UCSD-AML1 (cell line): ENCODE results near the gene SLC35B2.

Experiments used
- DNase-seq: peaks from one replicate; lab custom pipeline; 2025; ENCODE audit not compliant: unreplicated experiment; lab: John Stamatoyannopoulos, UW

The SLC35B2 gene

DNA sequence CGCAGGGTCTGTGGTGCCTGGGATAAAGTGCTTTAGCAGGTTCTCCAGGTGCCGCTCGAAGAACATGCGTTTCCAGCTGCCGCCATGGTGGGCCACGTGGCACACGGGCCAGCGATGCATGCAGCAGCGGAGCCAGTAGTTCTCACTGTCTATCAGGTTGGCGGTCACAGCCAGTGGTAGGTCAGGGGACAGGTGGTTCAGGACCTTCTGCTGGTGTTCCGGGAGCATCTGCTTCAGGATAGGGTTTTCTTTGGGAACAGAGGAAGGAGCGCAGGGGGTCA is 28.9 kb upstream of the SLC35B2 start:
- no peak for DNase-seq

GRCh38 chr6:44285552-44286284 is 28.4 kb upstream of the SLC35B2 start:
- DNase-seq = no peak

GRCh38 chr6:44284867-44285266 is 27.5 kb upstream of the SLC35B2 start:
- DNase-seq = no peak

GRCh38 chr6:44284121-44284520 is 26.8 kb upstream of the SLC35B2 start:
- DNase-seq = no peak

- no peak for DNase-seq
Observed at GRCh38 chr6:44278774-44279697, 21.7 kb upstream of the SLC35B2 start.

- no peak for DNase-seq
Observed at GRCh38 chr6:44278315-44278714, 21.0 kb upstream of the SLC35B2 start.

DNA sequence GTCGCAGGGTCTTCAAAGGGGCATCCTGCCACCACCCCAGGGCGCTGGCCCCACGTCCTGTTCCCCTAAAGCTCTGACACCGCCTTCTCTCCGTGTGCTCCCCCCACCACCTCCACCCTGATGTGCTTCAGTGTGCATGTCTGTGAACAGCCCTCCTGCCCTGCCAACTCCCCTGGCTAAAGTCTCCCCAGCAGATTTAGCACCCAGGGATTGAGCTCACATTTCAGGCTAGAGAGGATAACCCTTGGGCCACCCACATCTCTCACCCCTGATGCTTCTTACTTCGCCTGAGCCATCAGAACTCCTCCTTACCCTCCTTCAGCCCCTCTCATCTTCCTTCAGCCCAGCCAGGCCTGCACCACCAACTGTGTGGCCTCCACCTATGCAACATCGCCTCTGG is 20.4 kb upstream of the SLC35B2 start:
- no peak for DNase-seq

DNA sequence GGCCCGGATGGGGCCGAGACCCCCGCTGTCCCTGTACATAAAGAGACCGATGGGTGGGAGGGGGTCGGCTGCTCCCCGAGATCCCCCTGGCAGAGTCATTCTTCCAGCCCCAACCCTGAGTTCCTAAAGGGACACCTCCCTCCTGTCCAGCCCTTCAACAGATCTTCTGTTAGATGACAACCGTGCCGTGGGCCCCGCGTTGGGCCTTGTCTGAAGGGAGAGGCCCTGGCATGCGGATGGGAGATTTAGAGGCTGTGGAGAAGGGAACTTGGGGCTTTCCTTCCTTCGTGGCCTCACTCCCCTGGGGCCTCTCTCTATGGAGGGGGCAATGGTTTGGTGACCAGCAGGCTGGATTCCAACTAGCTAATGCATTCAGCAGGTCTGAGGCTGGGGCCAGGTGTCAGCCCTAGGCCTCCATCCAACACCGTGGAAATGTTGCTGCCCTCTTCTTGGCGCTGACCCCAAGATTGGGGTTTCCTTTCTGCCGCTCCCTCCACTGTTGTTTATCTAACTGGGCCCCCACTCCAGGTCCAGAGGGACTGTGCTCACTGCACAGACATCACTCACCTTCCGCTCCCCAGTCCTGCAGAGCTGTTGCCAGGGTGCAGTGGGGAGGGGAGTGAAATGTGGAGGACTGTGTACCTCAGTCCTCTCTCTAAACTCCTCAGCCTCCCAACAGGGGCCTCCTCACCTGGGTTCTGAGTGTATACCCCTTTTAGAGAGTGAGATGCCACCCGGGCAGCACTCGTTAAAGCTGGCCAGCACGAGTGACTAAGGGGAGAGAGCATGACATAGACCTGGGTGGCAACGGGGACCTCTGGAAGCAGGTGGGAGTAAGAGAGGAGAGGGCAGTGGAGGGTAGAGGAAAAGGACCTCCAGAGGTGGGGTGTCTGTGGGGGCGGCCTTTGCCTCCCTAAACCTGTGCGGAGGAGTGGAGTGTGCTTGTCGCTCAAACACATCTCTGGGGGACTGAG is 19.6 kb upstream of the SLC35B2 start:
- no peak for DNase-seq

DNA sequence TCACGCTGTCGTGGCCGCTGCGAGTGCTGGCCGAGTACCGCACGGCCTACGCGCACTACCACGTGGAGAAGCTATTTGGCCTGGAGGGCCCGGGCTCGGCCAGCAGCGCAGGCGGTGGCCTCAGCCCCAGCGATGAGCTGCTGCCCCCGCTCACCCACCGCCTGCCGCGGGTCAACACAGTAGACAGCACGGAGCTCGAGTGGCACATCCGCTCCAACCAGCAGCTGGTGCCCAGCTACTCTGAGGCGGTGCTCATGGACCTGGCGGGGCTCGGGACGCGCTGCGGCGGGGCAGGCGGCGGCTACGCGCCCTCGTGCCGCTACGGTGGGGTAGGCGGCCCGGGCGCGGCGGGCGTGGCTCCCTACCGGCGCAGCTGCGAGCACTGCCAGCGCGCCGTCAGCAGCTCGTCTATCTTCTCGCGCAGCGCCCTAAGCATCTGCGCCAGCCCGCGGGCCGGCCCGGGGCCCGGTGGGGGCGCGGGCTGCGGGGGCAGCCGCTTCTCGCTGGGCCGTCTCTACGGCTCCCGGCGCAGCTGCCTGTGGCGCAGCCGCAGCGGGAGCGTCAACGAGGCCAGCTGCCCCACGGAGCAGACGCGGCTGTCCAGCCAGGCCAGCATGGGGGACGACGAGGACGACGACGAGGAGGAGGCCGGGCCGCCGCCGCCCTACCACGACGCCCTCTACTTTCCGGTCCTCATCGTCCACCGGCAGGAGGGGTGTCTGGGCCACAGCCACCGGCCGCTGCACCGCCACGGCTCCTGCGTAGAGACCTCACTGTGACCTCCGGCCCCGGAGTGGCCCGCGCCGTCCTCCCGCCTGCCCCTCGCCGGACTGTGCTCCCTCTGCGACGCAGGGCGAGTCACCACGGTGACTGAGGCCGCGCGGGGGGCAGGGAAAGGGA is 18.7 kb upstream of the SLC35B2 start:
- no peak for DNase-seq

GRCh38 chr6:44275271-44275748 is 18.0 kb upstream of the SLC35B2 start:
- no peak for DNase-seq

DNA sequence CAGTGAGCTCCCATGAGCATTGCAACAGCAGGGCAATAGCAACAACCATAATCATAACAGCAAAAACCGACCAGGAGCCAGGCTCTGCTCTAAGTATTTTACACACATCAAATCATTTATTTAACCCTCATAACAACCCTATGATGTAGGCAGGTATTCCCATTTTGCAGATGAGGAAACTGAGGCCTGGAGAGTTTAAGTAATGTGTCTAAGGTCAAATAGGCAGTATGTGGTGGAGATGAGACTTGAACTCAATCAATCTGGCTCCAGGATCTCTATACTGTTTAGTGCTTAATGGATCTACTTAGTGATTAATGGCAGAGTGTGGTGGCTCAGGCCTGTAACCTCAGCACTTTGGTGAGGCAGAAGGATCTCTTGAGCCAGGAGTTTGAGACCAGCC is 16.3 kb upstream of the SLC35B2 start:
- DNase-seq = no peak

- no peak for DNase-seq
Observed at GRCh38 chr6:44272999-44273566, 15.8 kb upstream of the SLC35B2 start.

DNA sequence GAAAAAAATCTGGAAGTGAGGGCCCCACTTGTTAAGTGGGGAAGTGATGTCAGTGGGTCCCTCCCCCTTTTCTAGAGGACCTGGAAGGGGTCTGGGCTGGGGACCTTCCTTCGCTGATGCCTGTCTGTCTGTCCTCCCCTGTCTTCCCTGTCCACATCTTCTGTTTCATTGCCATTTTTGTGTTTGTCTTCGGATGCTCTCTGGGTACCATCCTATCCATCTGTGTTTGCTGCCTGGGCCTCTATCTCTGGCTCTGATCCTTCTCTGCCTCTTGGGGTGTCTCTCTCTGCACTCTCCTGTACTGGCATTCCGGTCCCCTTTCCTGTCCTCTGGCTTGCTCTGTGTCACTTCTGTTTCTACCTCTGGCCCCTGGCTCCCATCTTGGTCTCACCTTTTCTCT is 15.2 kb upstream of the SLC35B2 start:
- no peak for DNase-seq

- no peak for DNase-seq
Observed at GRCh38 chr6:44271914-44272313, 14.6 kb upstream of the SLC35B2 start.

GRCh38 chr6:44271406-44271723 is 14.0 kb upstream of the SLC35B2 start:
- DNase-seq = no peak

- DNase-seq = no peak
Observed at GRCh38 chr6:44270526-44271405, 13.4 kb upstream of the SLC35B2 start.

- DNase-seq = no peak
Observed at GRCh38 chr6:44269921-44270525, 12.7 kb upstream of the SLC35B2 start, which contains the start of gene TMEM151B. TMEM151B (plus strand) TSS chr6:44270450; CDS start chr6:44270743, 293 bp downstream.

DNA sequence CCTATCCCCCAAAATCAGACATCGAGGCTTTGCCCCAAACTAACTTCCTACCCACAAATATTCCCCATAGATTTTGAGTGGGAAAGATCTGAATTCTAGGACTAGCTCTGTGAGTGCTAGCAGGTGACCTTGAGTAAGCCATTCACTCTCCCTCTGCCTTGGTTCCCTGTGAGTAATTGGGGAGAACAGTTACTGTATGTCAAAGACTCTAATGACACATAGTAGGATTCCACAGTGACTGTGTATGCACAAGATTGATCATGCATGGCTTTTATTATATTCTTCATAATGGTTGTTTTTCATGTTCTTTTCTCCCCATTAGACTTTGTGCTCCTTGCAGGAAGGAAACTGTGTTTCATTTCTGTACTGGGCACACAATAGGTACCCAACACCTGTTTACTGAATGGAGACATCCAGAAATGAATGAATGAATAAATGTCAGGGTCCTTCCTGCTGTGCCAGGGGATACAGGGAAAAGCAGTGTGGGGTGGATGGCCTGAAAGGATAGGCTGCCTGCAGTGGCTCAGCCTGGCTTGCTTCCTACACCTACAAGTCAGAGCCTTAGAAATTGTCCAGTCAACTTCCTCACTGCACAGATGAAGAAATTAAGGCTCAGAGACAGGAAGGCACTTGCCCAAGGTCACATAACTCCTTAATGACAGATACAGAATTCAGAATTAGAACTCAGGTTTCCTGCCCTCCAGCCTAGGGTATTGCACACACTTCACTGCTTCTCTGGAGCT is 12.0 kb upstream of the SLC35B2 start:
- no peak for DNase-seq
